Caco-2 (cell line): ENCODE data around the gene OAS1. TPM values are rescaled to one million over a fixed set of nuclear protein-coding genes. Genes with fewer than 3 reads are reported as not detected.

Source experiments
- BruUV-seq: library from RNA; stranded (reverse); fragments of 400-500 nt; replicated peaks from 2 replicates; lab custom pipeline; 2021; lab: Mats Ljungman, UMichigan
- CTCF ChIA-PET: fragments of 300-600 bp; sonication (Branson Sonifier 250); formaldehyde crosslinking; loops from one replicate; lab custom pipeline; 2022; ENCODE audit warnings: antibody characterized with exemption; lab: Charles Lee
- POLR2A ChIA-PET: fragments of 300-600 bp; sonication (Branson Sonifier 250); formaldehyde crosslinking; loops from one replicate; lab custom pipeline; 2022; ENCODE audit warnings: antibody characterized with exemption; lab: Charles Lee
- DNase-seq, 2 experiments: peaks; one replicate each; pipeline versions ENCODE4 v3.0.0 to v3.0.0-alpha.2; 2020 to 2022
- H3K27me3 ChIP-seq: replicated peaks from 2 replicates; pipeline ENCODE4 v1.6.0; 2011; ENCODE audit warnings: low read length; ENCODE audit not compliant: control insufficient read depth, insufficient read depth
- H3K36me3 ChIP-seq: 2 replicates; pipeline ENCODE4 v1.5.1; 2011; ENCODE audit warnings: low read length; ENCODE audit not compliant: control insufficient read depth, insufficient read depth
- H3K4me1 ChIP-seq: fragments of 250-450 bp; sonication (Bioruptor Pico); 2 replicates; pipeline ENCODE4 v1.5.1; 2020; ENCODE audit warnings: mild to moderate bottlenecking
- H3K4me3 ChIP-seq: 2 replicates; pipeline ENCODE4 v1.5.1; 2011; ENCODE audit warnings: low read depth, mild to moderate bottlenecking, control low read depth, low read length
- H3K9me3 ChIP-seq: fragments of 250-450 bp; sonication (Bioruptor Pico); 2 replicates; pipeline ENCODE4 v1.5.1; 2020; ENCODE audit warnings: mild to moderate bottlenecking, moderate library complexity
- H3K27ac Mint-ChIP-seq: one replicate; pipeline ENCODE4 v1.8.0; 2022; ENCODE audit warnings: mixed read lengths; ENCODE audit not compliant: unreplicated experiment
- H3K27me3 Mint-ChIP-seq: one replicate; pipeline ENCODE4 v1.8.0; 2022; ENCODE audit warnings: mixed read lengths; ENCODE audit not compliant: insufficient read depth, unreplicated experiment
- H3K36me3 Mint-ChIP-seq: one replicate; pipeline ENCODE4 v1.8.0; 2022; ENCODE audit warnings: mild to moderate bottlenecking, mixed read lengths; ENCODE audit not compliant: insufficient read depth, unreplicated experiment
- H3K4me1 Mint-ChIP-seq: one replicate; pipeline ENCODE4 v1.8.0; 2022; ENCODE audit warnings: low read depth, mixed read lengths; ENCODE audit not compliant: unreplicated experiment
- H3K4me3 Mint-ChIP-seq: one replicate; pipeline ENCODE4 v1.8.0; 2022; ENCODE audit warnings: mild to moderate bottlenecking, moderate library complexity, mixed read lengths; ENCODE audit not compliant: unreplicated experiment
- H3K9me3 Mint-ChIP-seq: one replicate; pipeline ENCODE4 v1.8.0; 2022; ENCODE audit warnings: mixed read lengths; ENCODE audit not compliant: unreplicated experiment
- CTCF ChIP-seq, 2 experiments: fragments of 200-600 bp in 1 of 2; IDR thresholded peaks; 1 replicate in 1 of 2; 2 replicates in 1 of 2; pipeline versions ENCODE4 v1.5.1 to v1.8.0; 2011 to 2022; ENCODE audit warnings: antibody characterized with exemption in 1 of 2, control low read depth in 1 of 2, inconsistent platforms in 1 of 2, low read depth in 1 of 2, low read length in 1 of 2, mild to moderate bottlenecking in 1 of 2, moderate library complexity in 1 of 2; ENCODE audit not compliant: insufficient read depth in 1 of 2, severe bottlenecking in 1 of 2, unreplicated experiment in 1 of 2
- intact Hi-C: fragments of 100-400 bp; cut with micrococcal nuclease; formaldehyde crosslinking; loops from one replicate; pipeline ENCODE4 v1.10.0; 2022; ENCODE audit not compliant: unreplicated experiment
- total RNA-seq: library from RNA; stranded (reverse); gene quantifications from 2 replicates; pipeline ENCODE4 v1.2.3, GENCODE V29; 2022

Gene OAS1
- total RNA-seq, 1 experiment from 2014 or later: 14.2 TPM

- DNase-seq: no peak
- Histone ChIP-seq H3K36me3 (no peaks in the 10 kb centered on the region), H3K4me3 (no peak overlapping the region), H3K27me3 (no peaks in the 10 kb centered on the region), H3K4me1 (no peaks in the 10 kb centered on the region), H3K9me3 (no peaks in the 10 kb centered on the region)
- no peak overlapping the region for H3K27ac Mint-ChIP-seq
- H3K27me3 Mint-ChIP-seq: peaks cover 10% of the 10 kb centered on the region
- no TSS peak for BruUV-seq
- H3K4me1 Mint-ChIP-seq: no peaks in the 10 kb centered on the region
- H3K9me3 Mint-ChIP-seq: no peaks in the 10 kb centered on the region
- H3K4me3 Mint-ChIP-seq: no peak overlapping the region
- ChIA-PET CTCF (no interaction called here), POLR2A (no interaction called here)
- TF ChIP-seq CTCF (IDR thresholded peaks at IDR 0.05; ENCODE audit: insufficient read depth in 1 of 2, low read depth in 1 of 2, low read length in 1 of 2, severe bottlenecking in 1 of 2, unreplicated experiment in 1 of 2): no peak
- no peaks in the 10 kb centered on the region for H3K36me3 Mint-ChIP-seq
- intact Hi-C loops: no loop called here
Measured at GRCh38 chr12:112885236-112885635, 21.5 kb upstream of the OAS1 start.

- ChIA-PET CTCF (no interaction called here), POLR2A (no interaction called here)
- Mint-ChIP-seq H3K36me3 (no peaks in the 10 kb centered on the region), H3K27me3 (peaks cover 6% of the 10 kb centered on the region), H3K9me3 (no peaks in the 10 kb centered on the region), H3K4me1 (no peaks in the 10 kb centered on the region), H3K27ac (no peak overlapping the region), H3K4me3 (no peak overlapping the region)
- no peak for TF ChIP-seq CTCF (IDR thresholded peaks at IDR 0.05; ENCODE audit: insufficient read depth in 1 of 2, low read depth in 1 of 2, low read length in 1 of 2, severe bottlenecking in 1 of 2, unreplicated experiment in 1 of 2)
- no TSS peak for BruUV-seq
- intact Hi-C loops: no loop called here
- no peaks in the 10 kb centered on the region for H3K27me3 ChIP-seq
- H3K4me1 ChIP-seq: no peaks in the 10 kb centered on the region
- no peaks in the 10 kb centered on the region for H3K9me3 ChIP-seq
- H3K36me3 ChIP-seq: no peaks in the 10 kb centered on the region
- H3K4me3 ChIP-seq: no peak overlapping the region
- no peak for DNase-seq
Measured at GRCh38 chr12:112887550-112887949, 19.2 kb upstream of the OAS1 start.

- CTCF ChIA-PET: interaction anchor here (0.6 kb wide), 1 partner anchor 98 kb away, joined by 3 read pairs; no protein-coding TSS in a partner anchor
Measured at GRCh38 chr12:112891093-112892024, 15.4 kb upstream of the OAS1 start.

More at GRCh38 chr12:112891093-112892024, 15.4 kb upstream of the OAS1 start:
- POLR2A ChIA-PET: no interaction called here
- intact Hi-C loops: no loop called here
- H3K4me1 ChIP-seq: no peaks in the 10 kb centered on the region
- Mint-ChIP-seq H3K4me1 (no peaks in the 10 kb centered on the region), H3K4me3 (no peak overlapping the region), H3K27me3 (no peaks in the 10 kb centered on the region), H3K27ac (no peak overlapping the region), H3K9me3 (no peaks in the 10 kb centered on the region), H3K36me3 (no peaks in the 10 kb centered on the region)
- H3K4me3 ChIP-seq: no peak overlapping the region
- TF ChIP-seq CTCF (IDR thresholded peaks at IDR 0.05; ENCODE audit: insufficient read depth in 1 of 2, low read depth in 1 of 2, low read length in 1 of 2, severe bottlenecking in 1 of 2, unreplicated experiment in 1 of 2): no peak
- no peaks in the 10 kb centered on the region for H3K9me3 ChIP-seq
- DNase-seq: no peak
- no peaks in the 10 kb centered on the region for H3K36me3 ChIP-seq
- BruUV-seq: no TSS peak
- H3K27me3 ChIP-seq: no peaks in the 10 kb centered on the region
